ENCODE results near the gene SLC36A3. TPM values are rescaled to one million over a fixed set of nuclear protein-coding genes. Genes with fewer than 3 reads are reported as not detected.
"Not testable (repeated sequence)": the region's sequence is repeated elsewhere in the genome, so short reads cannot be mapped to it uniquely, and the experiment has no call there.

Gene SLC36A3
- total RNA-seq, 3 donors from 2014 or later: not detected

- Histone ChIP-seq H3K4me1 (peaks cover 0 to 3% of the 10 kb centered on the region in 2 donors), H3K27me3 (no peaks in the 10 kb centered on the region), H3K27ac (no peak overlapping the region), H3K4me3 (peak overlapping the region in 1 of 3 donors; percentile 24), H3K36me3 (peaks cover 3% of the 10 kb centered on the region), H3K9me3 (no peaks in the 10 kb centered on the region)
- DNase-seq (ENCODE audit: low spot score in 2 of 2): no peak
- TF ChIP-seq CTCF (IDR thresholded peaks at IDR 0.05) (no peak), POLR2AphosphoS5 (IDR thresholded peaks at IDR 0.05) (no peak), POLR2A (IDR thresholded peaks at IDR 0.05) (no peak)
- intact Hi-C loops (cut with DNase I; ENCODE audit: low total_unique reads): no loop called here
Observed at GRCh38 chr5:151255621-151256286, 47.8 kb downstream of the SLC36A3 start.

- intact Hi-C loops (cut with DNase I; ENCODE audit: low total_unique reads); H3K27me3 ChIP-seq; H3K4me1 ChIP-seq; H3K36me3 ChIP-seq; DNase-seq (ENCODE audit: low spot score in 2 of 2); H3K27ac ChIP-seq; H3K9me3 ChIP-seq: not testable (repeated sequence)
- peak overlapping the region in 1 of 3 donors; percentile 24 for H3K4me3 ChIP-seq
Observed at GRCh38 chr5:151254990-151255389, 48.6 kb downstream of the SLC36A3 start.

GRCh38 chr5:151254556-151254955, 49.0 kb downstream of the SLC36A3 start:
- Histone ChIP-seq H3K9me3 (no peaks in the 10 kb centered on the region), H3K36me3 (no peaks in the 10 kb centered on the region), H3K27me3 (no peaks in the 10 kb centered on the region), H3K4me3 (peak overlapping the region in 2 of 3 donors; percentile 70 to 82), H3K4me1 (peaks cover 0 to 3% of the 10 kb centered on the region in 2 donors), H3K27ac (no peak overlapping the region)
- intact Hi-C loops (cut with DNase I; ENCODE audit: low total_unique reads): no loop called here
- DNase-seq (ENCODE audit: low spot score in 2 of 2): no peak
- TF ChIP-seq POLR2A (IDR thresholded peaks at IDR 0.05): no peak
- no peak for TF ChIP-seq CTCF (IDR thresholded peaks at IDR 0.05)
- TF ChIP-seq POLR2AphosphoS5 (IDR thresholded peaks at IDR 0.05): no peak

GRCh38 chr5:151253605-151253950, 50.0 kb downstream of the SLC36A3 start:
- Histone ChIP-seq H3K27me3 (no peaks in the 10 kb centered on the region), H3K9me3 (no peaks in the 10 kb centered on the region), H3K4me1 (peaks cover 0 to 3% of the 10 kb centered on the region in 2 donors), H3K4me3 (peak overlapping the region; percentile 70 to 82 (median 70)), H3K27ac (peak overlapping the region; percentile 73 to 77), H3K36me3 (no peaks in the 10 kb centered on the region)
- TF ChIP-seq CTCF (IDR thresholded peaks at IDR 0.05): no peak
- no peak for TF ChIP-seq POLR2AphosphoS5 (IDR thresholded peaks at IDR 0.05)
- no peak for TF ChIP-seq POLR2A (IDR thresholded peaks at IDR 0.05)
- no peak for DNase-seq (ENCODE audit: low spot score in 2 of 2)
- intact Hi-C loops (cut with DNase I; ENCODE audit: low total_unique reads): no loop called here

- Histone ChIP-seq H3K9me3 (no peaks in the 10 kb centered on the region), H3K27ac (peak within 1 kb of the TSS; percentile 73 to 77), H3K27me3 (no peaks in the 10 kb centered on the region), H3K36me3 (no peaks in the 10 kb centered on the region), H3K4me3 (peak within 1 kb of the TSS; percentile 70 to 82 (median 70)), H3K4me1 (peaks cover 0 to 3% of the 10 kb centered on the region in 2 donors)
- peak; percentile 99 to 100 for DNase-seq (ENCODE audit: low spot score in 2 of 2)
- intact Hi-C loops (cut with DNase I; ENCODE audit: low total_unique reads): no loop called here
- TF ChIP-seq CTCF (IDR thresholded peaks at IDR 0.05): no peak
- peak; percentile 43 to 78 (median 73) for TF ChIP-seq POLR2AphosphoS5 (IDR thresholded peaks at IDR 0.05)
- peak; percentile 37 for TF ChIP-seq POLR2A (IDR thresholded peaks at IDR 0.05)
Observed at GRCh38 chr5:151252762-151253604, 50.6 kb downstream of the SLC36A3 start, which contains the start of gene GM2A. Gene GM2A (plus strand): TSS chr5:151253185. CDS start chr5:151253217, 32 bp downstream.
